Umbilical cord (tissue), 2 donors: Measurements from ENCODE around the gene TMEM143. TPM values are rescaled to one million over a fixed set of nuclear protein-coding genes. Genes with fewer than 3 reads are reported as not detected.
"Not testable (repeated sequence)": the region's sequence is repeated elsewhere in the genome, so short reads cannot be mapped to it uniquely, and the experiment has no call there.

ENCODE experiments used
- DNase-seq: peaks from one replicate; pipeline ENCODE4 v3.0.0-alpha.2; 2015; ENCODE audit warnings: low spot score
- total RNA-seq: library from RNA; depleted of rRNA; stranded (reverse); fragments of >200 nt; gene quantifications from one replicate; pipeline ENCODE4 v1.2.3, GENCODE V29; 2014; ENCODE audit warnings: low replicate concordance; ENCODE audit not compliant: insufficient read depth

Gene TMEM143
- total RNA-seq, 1 donor from 2014 or later: 14.4 TPM

DNA sequence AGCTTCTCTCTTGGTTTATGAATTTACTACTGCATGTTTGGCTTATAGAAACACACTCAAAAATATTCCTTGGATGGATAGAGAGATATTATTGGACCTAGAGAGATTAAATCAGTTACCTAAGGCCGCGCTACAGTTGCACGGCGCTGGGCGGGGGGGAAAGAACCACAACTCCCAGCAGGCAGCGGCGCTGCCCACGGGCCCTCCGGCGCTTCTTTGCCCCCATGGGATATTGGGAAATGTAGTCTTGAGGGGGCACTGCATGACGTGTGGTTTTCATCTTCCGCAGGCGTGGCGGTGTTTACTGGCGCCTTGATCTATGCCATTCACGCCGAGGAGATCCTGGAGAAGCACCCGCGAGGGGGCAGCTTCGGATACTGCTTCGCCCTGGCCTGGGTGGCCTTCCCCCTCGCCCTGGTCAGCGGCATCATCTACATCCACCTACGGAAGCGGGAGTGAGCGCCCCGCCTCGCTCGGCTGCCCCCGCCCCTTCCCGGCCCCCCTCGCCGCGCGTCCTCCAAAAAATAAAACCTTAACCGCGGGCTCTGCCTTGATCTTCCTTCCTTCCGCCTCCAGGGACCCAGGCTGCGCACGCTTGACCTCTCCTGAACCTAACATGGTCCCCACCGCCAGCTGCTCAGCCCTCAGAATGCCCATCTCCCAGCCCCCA is 33.6 kb downstream of the TMEM143 start:
- DNase-seq: peak; percentile 76

- peak; percentile 54 for DNase-seq
Observed at GRCh38 chr19:48329167-48329891, 34.4 kb downstream of the TMEM143 start.

DNA sequence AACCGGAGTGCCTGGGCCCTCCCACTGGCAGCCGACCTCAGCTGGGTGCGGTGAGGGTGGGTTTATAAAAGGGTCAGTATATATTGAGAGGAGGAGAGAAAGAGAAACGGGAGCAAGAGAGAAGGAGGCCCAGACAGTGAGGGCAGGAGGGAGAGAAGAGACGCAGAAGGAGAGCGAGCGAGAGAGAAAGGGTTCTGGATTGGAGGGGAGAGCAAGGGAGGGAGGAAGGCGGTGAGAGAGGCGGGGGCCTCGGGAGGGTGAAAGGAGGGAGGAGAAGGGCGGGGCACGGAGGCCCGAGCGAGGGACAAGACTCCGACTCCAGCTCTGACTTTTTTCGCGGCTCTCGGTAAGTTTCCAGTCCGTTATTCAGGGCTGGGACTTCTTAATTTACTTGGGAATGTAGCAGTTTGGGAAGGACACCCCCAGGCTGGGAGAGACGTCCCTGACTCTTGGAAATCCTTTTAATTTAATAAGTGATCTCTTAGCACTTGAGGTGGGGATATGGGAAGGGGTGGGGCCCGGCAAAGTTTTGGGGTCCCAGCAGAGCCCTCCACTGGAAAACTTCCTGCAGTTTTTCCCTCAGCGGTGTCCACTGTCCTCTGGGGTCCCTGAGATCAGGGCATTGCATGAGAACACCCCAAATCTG is 38.4 kb downstream of the TMEM143 start, which contains the start of gene EMP3:
TSS of gene EMP3 (plus strand) at position 288 of the 646 bp plus-strand sequence. CDS start 1,293 bp downstream, outside the sequence.
- DNase-seq: peak; percentile 98

DNA sequence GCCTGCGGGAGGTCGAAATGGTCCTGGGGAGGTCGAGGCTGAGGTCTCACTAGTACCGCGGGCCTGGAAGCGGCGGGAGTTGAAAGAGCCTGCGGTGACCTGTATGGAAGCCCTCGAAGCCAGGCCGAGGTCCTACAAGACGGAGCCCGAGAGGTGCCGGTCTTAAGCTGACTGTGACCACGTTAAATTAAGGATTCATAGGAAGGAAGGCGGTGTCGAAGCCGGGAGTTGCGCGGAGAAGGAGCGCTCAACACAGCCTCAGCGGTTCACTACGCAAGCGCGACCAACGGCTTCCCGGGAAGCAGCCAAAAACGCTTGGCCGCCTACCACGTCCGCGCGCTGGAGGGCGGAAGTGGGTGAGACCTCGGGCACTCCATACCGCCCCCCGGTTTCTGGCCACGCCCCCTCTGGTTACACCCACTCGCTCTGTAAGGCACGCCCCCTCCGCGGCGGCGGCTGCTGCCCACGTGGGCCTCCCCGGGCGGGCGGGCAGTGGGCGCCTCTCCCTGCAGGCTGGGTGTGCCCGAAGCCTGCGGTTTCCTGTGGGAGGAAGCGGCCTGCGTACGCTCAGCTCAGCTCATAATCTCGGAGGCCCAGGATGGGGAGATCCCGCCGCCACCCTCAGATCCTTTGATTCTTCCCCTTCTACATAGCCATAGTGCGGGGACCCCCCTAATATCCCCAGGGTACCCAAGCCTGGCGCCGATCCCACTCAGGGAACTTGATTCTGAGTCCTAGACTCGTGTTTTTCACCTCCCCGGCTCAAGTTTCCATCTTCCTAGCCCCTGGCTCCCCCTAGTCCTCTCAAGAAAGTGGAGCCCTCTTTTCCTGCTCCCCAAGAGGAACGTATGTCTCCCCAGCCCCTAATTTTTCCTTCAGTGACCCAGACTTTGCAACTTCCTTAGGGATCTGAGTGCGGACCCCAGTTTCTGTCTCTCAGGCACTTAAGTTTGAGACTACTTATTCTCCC is 41.8 kb downstream of the TMEM143 start:
- peak; percentile 99 for DNase-seq

GRCh38 chr19:48321372-48321621 is 42.4 kb downstream of the TMEM143 start:
- peak; percentile 98 for DNase-seq

GRCh38 chr19:48319647-48320541 is 43.8 kb downstream of the TMEM143 start:
- peak; percentile 83 for DNase-seq

DNA sequence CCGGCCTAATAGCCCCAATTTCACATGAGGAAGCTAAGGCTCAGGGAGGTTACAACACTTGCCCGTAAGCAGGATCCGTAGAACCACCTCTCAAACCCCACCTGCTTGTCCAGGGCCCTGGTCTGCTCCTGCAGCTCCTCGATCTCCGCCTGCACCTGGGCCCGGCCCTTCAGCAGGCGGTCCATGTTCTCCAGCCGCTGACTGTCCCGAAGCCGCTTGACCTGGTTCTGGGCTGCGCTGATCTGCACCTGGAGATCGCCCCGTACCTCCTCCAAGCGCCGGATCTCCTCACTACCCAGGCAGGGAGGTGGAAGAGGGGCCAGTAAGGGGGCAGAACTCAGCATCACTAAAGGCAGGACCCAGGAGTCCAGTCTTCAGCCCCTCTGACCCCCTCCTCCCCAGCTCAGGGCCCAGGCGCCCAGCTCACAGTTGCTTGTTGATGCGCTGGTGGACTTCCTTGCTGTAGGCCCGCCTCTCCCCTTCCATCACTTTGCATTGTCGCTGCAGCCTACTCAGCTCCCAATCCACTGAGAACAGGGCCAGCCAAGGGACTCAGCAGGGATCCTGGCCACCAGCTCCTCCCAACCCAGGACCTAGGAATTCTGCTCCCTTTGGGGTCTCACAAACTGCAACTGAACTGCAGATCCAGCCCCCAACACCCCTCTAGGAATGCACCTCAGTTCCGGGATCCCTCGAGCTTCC is 45.3 kb downstream of the TMEM143 start:
- no peak for DNase-seq

DNA sequence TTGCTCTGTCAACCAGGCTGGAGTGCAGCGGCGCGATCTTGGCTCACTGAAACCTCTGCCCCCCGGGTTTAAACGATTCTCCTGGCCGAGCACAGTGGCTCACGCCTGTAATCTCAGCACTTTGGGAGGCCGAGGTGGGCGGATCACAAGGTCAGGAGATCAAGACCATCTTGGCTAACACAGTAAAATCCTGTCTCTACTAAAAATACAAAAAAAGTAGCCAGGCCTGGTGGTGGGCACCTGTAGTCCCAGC is 46.1 kb downstream of the TMEM143 start:
- not testable (repeated sequence) for DNase-seq

DNA sequence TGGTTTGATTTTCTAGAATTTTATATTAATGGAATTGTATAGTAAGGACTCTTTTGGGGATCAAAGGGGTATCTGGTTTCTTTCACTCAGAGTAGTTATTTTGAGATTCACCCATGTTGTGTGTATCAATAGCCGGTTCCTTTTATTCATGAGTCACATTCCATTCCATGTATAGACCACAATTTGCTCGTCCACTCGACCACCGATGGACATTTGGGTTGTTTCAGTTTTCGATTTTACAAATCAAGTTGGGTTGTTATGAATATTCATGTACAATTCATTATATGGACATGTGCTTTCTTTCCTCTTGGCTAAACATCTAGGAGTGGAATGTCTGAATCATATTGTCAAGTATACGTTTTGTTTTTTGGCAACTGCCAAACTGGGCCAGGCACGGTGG is 48.0 kb downstream of the TMEM143 start:
- DNase-seq: no peak

DNA sequence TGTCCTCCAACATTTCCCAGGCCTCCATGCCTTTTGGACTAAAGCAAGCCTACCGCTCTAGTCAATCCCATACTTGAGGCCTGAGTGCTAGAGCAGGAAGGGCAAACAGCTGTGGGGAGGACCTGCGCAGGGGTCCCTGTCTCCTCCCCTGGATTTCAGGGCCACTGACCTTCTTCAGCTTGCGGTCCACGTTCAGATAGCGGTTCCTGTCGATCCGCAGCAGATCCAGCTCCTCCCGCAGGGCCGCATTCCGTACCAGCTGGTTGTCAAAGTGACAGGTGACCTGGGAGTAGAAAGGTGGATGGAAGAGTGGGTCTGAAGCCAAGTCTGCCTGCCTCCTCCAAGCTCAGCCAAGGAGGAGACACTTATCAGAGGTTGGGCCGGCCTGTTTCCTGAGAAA is 52.4 kb downstream of the TMEM143 start:
- no peak for DNase-seq

DNA sequence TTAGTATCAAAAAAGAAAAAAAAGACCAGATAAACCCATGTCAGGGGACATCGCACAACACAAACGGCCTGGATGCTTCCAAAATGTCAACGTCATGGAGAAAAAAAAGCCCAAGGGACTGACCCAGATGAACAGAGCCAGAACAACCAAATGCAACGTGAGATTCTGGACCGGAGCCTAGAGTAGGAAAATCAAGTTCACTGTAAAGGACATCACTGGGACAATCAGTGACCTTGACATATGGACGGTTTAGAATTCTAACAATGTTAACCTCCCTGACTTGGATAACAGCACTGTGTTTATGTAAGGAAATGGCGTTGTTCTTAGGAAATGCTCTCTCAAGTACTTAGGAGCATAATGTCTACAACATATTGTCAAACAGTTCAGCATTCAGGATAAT is 53.5 kb downstream of the TMEM143 start:
- DNase-seq: peak; percentile 20

GRCh38 chr19:48309731-48310130 is 54.0 kb downstream of the TMEM143 start:
- DNase-seq: not testable (repeated sequence)

DNA sequence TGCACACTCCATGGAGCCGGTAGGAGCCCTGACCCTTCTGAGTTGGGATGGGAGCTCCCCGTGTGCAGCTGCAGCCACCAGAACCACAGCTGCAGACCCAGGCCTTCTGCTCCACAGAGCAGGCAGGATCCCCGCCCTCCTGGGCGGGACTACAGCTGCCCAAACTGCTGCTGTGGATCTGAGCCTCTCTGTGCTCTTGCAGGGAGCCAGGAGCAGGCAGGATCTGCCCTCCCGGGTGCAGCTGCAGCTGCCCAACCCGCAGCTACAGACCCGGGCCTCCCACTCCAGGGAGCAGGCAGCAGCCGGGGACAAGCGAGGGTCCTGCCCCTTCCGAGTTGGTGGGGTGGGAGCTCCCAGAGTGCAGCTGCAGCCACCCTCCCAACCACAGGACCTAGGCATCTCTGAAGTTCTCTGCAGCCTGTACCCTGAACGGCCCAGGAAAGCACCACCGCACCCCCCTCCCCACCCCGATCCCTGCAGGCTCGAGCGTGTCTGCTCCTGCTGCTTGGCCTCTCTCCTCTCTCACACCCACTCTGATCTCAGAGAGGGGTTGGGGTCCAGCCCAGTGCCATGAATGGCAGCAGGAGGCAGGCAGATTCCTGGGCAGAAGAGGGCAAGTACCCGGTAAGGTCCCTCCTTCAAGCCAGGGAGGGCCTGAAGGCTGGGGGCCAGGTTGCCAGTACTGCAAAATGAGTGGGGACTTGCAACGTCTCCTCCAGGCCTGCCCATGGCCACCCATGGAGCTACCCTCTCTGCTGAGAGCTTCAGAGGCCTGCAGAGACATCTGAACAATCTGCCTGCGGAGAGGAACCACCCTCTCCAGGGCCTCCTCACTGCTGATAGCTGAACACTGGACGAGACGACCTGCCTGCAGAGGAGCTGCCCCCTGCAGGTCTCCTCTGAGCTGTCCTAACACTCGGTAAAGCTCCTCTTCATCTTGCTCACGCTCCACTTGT is 54.8 kb downstream of the TMEM143 start:
- peak; percentile 81 for DNase-seq

- no peak for DNase-seq
Observed at GRCh38 chr19:48303866-48304265, 59.9 kb downstream of the TMEM143 start.

DNA sequence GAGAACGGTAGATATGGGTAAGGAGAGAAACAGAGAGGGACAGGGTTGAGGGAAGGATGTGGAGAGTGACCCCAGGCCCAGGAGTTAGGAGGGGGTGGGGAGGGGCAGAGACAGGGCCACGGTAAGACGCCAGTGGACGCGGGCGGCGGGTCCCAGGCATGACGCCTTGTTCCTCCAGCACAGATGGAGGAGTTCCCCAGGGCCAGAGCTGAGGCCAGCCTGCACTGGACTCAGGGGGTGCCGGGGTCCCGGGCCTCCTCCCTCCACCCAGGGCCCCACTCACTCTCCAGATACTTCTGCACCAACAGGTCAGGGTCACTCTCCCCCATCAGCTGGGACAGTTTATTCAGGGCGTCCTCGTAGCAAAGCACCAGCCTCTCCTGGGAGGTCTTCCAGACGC is 60.4 kb downstream of the TMEM143 start:
- DNase-seq: no peak

DNA sequence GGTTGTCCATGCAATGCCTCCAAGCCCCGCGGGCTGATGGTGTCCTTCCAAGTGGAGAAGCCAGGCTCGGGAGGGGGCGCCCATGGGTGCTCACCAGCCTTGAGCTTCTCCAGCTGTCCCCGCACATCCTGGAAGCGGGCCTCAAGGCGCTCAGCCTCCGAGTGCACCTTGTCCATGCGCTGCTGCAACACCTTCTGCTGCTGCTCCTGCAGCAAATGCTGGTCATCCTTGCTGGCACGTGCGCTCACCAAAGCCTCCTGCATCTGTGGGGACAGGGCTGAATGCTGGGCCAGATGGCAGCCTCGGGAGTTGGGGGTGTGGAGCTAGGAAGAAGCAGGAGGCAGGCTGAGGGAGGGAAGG is 61.2 kb downstream of the TMEM143 start:
- DNase-seq: no peak

DNA sequence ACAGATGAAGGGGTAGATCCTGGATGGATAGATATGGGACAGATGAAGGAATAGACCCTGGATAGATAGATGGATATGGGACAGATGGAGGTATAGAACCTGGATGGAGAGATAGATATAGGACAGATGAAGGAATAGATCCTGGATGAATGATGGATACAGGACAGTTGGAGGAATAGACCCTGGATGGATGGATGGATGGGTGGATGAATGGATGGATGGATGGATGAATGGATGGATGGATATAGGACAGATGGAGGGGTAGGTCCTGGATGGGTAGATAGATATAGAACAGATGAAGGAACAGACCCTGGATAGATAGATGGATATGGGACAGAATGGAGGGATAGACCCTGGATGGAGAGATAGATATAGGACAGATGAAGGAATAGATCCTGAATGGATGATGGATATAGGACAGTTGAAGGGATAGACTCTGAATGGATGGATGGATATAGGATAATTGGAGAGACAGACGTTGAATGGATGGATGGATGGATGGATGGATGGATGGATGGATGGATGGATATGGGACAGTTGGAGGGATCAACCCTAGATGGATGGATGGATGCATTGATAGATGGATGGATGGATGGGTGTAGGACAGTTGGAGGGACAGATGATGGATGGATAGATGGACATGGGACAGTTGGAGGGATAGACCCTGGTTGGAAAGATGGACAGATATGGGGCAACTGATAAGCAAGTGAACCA is 61.7 kb downstream of the TMEM143 start:
- no peak for DNase-seq

GRCh38 chr19:48297975-48298374 is 65.8 kb downstream of the TMEM143 start:
- no peak for DNase-seq
